Mononuclear cell (primary cell): ENCODE measurements around the gene CCT8L2. TPM values are rescaled to one million over a fixed set of nuclear protein-coding genes. Genes with fewer than 3 reads are reported as not detected.
"Not testable (repeated sequence)": the region's sequence is repeated elsewhere in the genome, so short reads cannot be mapped to it uniquely, and the experiment has no call there.

Experiments used
- H3K27me3 ChIP-seq: 2 replicates; pipeline ENCODE4 v1.6.0; 2011; ENCODE audit warnings: low read length, control low read depth; ENCODE audit not compliant: insufficient read depth
- H3K4me1 ChIP-seq: 2 replicates; pipeline ENCODE4 v1.5.1; 2011; ENCODE audit warnings: mild to moderate bottlenecking, low read length, control low read depth; ENCODE audit not compliant: insufficient read depth
- H3K4me3 ChIP-seq: 2 replicates; pipeline ENCODE4 v1.5.1; 2011; ENCODE audit warnings: mild to moderate bottlenecking, low read length, moderate library complexity
- H3K9me3 ChIP-seq: 2 replicates; pipeline ENCODE4 v1.5.1; 2011; ENCODE audit warnings: low read depth, mild to moderate bottlenecking, control low read depth, low read length
- total RNA-seq: library from RNA; depleted of rRNA; stranded (reverse); fragments of >200 nt; gene quantifications from one replicate; pipeline ENCODE4 v1.2.3, GENCODE V29; 2012

CCT8L2 gene
- total RNA-seq, result not detected

- H3K4me1 ChIP-seq, H3K9me3 ChIP-seq, H3K4me3 ChIP-seq, H3K27me3 ChIP-seq: not testable (repeated sequence)
Observed at GRCh38 chr22:16592710-16593109, at the start of gene CCT8L2. TSS of gene CCT8L2 (minus strand) at chr22:16592810. CDS start at chr22:16592550, 260 bp downstream.

- not testable (repeated sequence) for H3K4me3 ChIP-seq, H3K4me1 ChIP-seq, H3K9me3 ChIP-seq, H3K27me3 ChIP-seq
Observed at GRCh38 chr22:16635442-16635841, 42.8 kb upstream of the CCT8L2 start.

- not testable (repeated sequence) for H3K4me1 ChIP-seq, H3K4me3 ChIP-seq, H3K27me3 ChIP-seq, H3K9me3 ChIP-seq
Observed at GRCh38 chr22:16634092-16634491, 41.5 kb upstream of the CCT8L2 start.

GRCh38 chr22:16628476-16628875, 35.9 kb upstream of the CCT8L2 start:
- H3K9me3 ChIP-seq, H3K27me3 ChIP-seq, H3K4me1 ChIP-seq, H3K4me3 ChIP-seq: not testable (repeated sequence)

- H3K9me3 ChIP-seq, H3K4me1 ChIP-seq, H3K27me3 ChIP-seq, H3K4me3 ChIP-seq: not testable (repeated sequence)
Observed at GRCh38 chr22:16625018-16625417, 32.4 kb upstream of the CCT8L2 start.

GRCh38 chr22:16623595-16623994, 31.0 kb upstream of the CCT8L2 start:
- H3K4me3 ChIP-seq, H3K4me1 ChIP-seq, H3K9me3 ChIP-seq: not testable (repeated sequence)

GRCh38 chr22:16617516-16617915, 24.9 kb upstream of the CCT8L2 start:
- not testable (repeated sequence) for H3K9me3 ChIP-seq, H3K27me3 ChIP-seq, H3K4me1 ChIP-seq, H3K4me3 ChIP-seq

More at GRCh38 chr22:16623595-16623994, 31.0 kb upstream of the CCT8L2 start:
- H3K27me3 ChIP-seq, result not testable (repeated sequence)

GRCh38 chr22:16616390-16616938, 23.9 kb upstream of the CCT8L2 start:
- not testable (repeated sequence) for H3K9me3 ChIP-seq, H3K4me1 ChIP-seq, H3K27me3 ChIP-seq, H3K4me3 ChIP-seq

GRCh38 chr22:16615606-16616245, 23.1 kb upstream of the CCT8L2 start:
- not testable (repeated sequence) for H3K27me3 ChIP-seq, H3K9me3 ChIP-seq, H3K4me1 ChIP-seq, H3K4me3 ChIP-seq

- Histone ChIP-seq H3K4me3 (no peak overlapping the region), H3K9me3 (no peaks in the 10 kb centered on the region), H3K4me1 (no peaks in the 10 kb centered on the region), H3K27me3 (peaks cover 26% of the 10 kb centered on the region)
Observed at GRCh38 chr22:16609548-16610261, 17.1 kb upstream of the CCT8L2 start.

GRCh38 chr22:16608931-16609330, 16.3 kb upstream of the CCT8L2 start:
- no peak overlapping the region for H3K4me3 ChIP-seq
- peaks cover 33% of the 10 kb centered on the region for H3K27me3 ChIP-seq

GRCh38 chr22:16604257-16604998, 11.8 kb upstream of the CCT8L2 start:
- H3K9me3 ChIP-seq, H3K4me1 ChIP-seq, H3K4me3 ChIP-seq: not testable (repeated sequence)
- H3K27me3 ChIP-seq, result peaks cover 53% of the 10 kb centered on the region

More at GRCh38 chr22:16608931-16609330, 16.3 kb upstream of the CCT8L2 start:
- no peaks in the 10 kb centered on the region for H3K4me1 ChIP-seq
- H3K9me3 ChIP-seq, result no peaks in the 10 kb centered on the region

- H3K4me1 ChIP-seq, H3K4me3 ChIP-seq, H3K9me3 ChIP-seq: not testable (repeated sequence)
- peaks cover 50% of the 10 kb centered on the region for H3K27me3 ChIP-seq
Observed at GRCh38 chr22:16603770-16604242, 11.2 kb upstream of the CCT8L2 start.

GRCh38 chr22:16603448-16603768, 10.8 kb upstream of the CCT8L2 start:
- Histone ChIP-seq H3K4me1 (peaks cover 10% of the 10 kb centered on the region), H3K4me3 (no peak overlapping the region), H3K27me3 (peaks cover 46% of the 10 kb centered on the region), H3K9me3 (no peaks in the 10 kb centered on the region)

GRCh38 chr22:16602728-16603447, 10.3 kb upstream of the CCT8L2 start:
- not testable (repeated sequence) for H3K4me1 ChIP-seq, H3K9me3 ChIP-seq
- H3K4me3 ChIP-seq, result peak overlapping the region; percentile 25
- H3K27me3 ChIP-seq, result peaks cover 44% of the 10 kb centered on the region
